HG03571 (cell line): ENCODE results near the gene ZNF548.

Experiments
- ATAC-seq: cut with Tn5 transposase; IDR thresholded peaks from one replicate; pipeline ENCODE4 v1.9.1; 2021; ENCODE audit not compliant: unreplicated experiment

ZNF548 gene

DNA sequence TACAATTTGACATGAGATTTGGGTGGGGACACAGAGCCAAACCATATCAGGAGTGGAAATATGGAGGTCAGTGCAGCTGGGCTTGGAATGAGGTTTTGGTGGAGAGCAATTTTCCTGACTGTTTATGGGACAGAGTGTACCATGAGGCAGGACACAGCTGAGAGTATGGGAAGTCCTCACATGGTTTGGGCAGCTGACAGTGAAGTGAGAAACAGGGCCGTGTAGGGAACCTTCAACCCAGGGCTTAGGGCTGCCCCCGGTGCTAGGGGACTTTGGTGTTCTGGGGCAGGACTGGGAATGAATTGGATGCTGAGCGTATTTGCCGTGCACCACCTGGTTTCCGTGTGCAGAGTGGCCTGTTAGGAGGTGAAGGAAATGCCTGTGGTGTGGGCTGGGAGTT, 6.1 kb downstream of the ZNF548 start:
- ATAC-seq: no peak

DNA sequence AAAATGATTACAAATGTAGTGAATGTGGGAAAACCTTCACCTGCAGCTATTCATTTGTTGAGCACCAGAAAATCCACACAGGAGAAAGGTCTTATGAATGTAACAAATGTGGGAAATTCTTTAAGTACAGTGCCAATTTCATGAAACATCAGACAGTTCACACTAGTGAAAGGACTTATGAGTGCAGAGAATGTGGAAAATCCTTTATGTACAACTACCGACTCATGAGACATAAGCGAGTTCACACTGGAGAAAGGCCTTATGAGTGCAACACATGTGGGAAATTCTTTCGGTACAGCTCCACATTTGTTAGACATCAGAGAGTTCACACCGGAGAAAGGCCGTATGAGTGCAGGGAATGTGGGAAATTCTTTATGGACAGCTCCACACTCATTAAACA, 9.2 kb downstream of the ZNF548 start:
- no peak for ATAC-seq

DNA sequence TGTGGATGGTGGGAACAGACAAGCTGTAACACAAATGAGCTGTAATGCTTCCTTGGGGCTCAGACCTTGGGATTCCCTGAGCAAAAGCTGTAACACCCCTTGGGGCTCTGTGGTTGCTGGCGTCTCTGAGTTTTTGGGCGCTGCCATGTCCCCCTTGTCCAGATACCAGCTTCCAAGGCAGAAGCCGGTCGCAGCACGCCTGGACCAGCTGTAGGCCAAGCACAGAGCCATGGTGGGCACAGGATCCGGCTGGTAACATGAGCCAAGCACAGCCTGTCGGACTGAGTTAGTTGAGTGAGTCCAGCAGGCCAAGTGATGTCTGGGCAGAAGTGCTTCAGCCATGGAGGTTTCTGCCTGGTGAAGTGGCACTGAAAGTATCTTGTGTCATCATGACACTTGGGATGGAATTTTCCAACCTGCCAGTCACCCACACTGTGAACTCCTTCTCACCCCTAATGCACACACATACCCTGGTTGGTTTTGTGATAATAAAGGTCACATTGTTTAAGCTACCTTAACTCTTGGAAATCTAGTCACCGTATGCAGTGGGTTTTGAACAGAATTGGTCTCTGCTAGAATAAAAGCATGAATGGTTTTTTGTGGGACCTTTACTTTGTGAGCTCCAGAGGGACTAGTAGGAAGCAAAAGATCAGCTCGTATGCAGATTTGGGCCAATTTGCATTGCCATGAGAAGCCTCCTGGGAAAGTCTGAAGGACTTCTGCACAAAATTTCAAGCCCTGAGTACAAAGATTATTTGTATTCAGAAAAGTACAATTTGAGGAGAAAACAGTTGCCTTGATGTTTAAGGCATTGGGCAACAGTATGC, 14.3 kb downstream of the ZNF548 start:
- no peak for ATAC-seq

DNA sequence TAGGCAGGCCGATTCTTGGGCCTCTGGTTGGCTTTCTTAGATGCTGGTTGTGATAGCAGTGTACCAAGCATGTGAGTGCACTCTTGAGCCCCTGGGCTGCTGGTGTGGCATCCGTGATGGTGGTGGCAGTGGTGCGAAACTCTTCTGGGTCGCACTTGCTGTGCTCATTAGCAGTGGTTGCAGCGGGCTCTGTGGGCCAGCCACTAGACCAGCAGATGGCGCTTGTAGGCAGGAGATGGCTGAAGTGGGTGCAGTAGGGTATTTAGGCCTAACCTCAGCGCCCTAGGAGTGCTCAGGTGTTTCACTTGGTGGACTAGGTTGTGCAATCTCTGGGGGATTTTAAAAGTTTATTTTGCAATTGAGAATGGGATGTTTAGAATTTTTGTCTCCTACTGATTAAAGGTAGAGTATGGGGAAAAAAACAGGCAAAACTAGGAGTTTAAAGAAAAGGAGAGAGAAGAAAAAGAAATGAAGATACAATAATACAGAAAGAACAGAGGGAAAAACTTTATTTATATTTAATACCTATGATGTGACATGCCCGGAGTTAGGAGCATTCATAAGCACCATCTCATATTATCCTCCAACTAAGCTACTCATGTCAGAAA, 17.0 kb downstream of the ZNF548 start:
- ATAC-seq: no peak

DNA sequence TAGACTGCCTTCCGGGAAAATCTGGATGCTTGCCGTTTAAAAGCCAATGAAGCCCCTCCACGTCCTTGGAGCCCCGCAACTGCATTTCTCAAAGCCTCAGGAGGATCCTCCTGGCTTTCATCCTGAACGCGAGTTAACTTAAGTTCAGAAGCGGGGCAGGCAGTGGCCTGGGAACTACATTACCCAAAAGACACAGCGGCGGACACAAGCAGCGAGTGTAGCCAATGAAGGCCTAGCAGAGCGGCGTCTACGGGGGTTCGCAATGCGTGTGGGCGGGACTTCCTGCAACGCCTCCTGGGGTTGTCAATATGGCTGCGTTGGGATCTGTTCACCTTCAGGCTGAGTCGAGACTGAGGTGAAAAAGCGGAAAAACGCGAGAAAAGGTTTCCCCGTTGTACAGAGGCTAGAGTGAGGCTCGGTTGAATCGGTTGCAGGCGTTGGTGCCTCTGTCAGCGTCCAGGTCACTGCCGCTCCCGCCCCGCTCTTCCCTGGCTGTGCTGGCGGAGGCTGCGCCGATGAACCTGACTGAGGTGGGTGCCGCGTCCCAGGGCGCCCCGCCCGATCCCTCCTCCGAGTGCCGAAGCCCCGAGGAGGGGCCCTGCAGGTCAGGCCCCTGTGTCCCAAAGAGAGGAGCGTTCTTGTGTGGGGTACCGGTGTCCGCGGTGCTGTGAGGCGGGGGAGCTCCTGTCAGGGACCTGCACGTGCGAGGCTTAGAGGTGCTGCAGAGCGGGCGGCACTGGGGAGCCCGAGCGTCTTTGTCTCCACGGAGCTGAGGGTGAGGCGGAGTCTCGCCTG, 21.4 kb downstream of the ZNF548 start, which contains the start of gene ZNF17:
TSS of gene ZNF17 (plus strand) at position 285 of the 795 bp plus-strand sequence. CDS start 2,455 bp downstream, outside the sequence.
- peak; percentile 96 for ATAC-seq

DNA sequence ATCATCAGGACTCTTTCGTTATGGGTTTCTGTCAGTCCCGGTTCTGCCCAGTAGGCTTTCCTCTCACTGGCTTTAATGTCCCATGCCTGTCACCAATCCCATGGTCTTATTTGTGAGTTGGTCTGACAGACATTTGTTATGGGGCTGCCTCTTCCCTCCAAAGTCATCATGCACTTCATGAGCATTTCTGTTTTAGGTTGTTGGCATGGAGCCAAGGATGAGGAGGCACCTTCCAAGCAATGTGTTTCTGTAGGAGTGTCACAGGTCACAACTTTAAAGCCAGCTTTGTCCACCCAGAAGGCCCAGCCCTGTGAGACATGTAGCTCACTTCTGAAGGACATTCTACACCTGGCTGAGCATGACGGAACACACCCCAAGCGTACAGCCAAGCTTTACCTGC, 29.8 kb downstream of the ZNF548 start:
- ATAC-seq: no peak

DNA sequence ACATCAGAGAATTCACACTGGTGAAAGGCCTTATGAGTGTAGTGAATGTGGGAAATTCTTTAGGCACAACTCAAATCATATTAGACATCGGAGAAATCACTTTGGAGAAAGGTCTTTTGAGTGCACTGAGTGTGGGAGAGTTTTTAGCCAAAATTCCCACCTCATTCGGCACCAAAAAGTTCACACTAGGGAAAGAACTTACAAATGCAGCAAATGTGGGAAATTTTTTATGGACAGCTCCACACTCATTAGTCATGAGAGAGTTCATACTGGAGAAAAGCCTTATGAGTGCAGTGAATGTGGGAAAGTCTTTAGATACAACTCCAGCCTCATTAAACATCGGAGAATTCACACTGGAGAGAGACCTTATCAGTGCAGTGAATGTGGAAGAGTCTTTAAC, 31.4 kb downstream of the ZNF548 start:
- ATAC-seq: no peak

DNA sequence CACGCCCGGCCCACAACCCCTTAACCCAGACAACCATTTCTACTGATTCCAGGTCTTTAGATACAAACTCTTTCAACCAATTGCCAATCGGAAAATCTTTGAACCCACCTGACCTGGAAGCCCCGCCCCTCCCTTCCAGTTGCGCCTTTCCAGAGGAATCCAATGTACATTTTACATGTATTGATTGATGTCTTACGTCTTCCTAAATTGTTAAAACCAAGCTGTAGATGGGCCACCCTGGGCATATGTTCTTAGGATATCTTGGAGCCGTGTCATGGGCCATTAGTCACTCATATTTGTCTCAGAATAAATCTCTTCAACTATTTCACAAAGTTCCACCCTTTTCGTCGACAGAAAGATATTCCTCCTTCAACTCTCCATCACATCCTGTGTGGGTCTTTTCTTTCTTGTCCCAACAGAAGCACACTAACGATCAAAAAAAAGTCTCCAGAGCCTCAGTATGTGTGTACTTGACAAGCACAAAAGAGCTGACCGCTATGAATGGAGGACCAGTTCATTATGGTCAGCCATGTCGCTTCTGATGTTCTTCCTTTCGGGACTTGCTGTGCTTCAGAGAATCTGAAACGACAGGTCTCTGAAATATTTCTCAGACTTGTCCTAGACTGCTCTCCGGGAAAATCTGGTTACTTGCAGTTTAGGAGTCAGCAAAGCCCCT, 44.9 kb downstream of the ZNF548 start:
- no peak for ATAC-seq

DNA sequence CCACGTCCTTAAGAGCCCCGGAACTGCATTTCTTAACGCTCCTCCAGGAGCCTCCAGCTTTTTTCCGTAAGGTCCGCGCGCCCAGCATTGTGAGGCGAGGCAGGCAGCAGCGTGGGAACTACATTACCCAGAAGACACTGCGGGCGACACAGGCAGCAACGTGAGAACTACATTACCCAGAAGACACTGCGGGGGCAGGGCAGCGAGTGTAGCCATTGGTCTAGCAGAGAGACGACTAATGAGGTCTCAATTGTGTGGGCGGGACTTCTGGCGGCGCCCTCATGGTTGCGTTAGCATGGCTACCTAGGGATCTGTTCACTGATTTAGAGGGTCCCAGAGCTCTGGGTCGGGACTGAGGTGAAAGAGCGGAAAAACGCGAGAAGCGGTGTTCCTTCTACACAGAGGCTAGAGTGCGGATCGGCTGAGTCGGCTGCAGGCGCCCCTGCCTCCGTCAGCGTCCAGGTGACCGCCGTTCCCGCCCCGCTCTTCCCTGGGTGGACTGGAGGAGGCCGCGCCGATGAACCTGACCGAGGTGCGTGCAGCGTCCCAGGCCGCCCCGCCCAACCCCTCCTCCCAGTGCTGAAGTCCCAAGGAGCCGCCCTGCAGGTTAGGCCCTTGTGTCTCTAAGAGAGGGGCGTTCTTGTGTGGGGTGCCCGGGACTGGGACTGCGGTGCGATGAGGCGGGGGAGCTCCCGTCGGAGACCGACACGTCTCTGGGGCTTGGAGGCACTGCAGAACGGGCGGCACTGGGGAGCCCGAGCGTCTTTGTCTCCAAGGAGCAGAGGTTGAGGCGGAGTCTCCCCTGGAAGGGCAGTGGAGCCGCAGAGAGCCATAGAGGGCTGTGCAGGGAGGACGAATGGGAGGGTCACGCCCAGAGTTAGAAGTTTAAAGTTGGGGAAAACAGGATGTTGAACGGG, 45.7 kb downstream of the ZNF548 start, which contains the start of gene ZNF749:
TSS of gene ZNF749 (plus strand) at position 264 of the 917 bp plus-strand sequence. CDS start at position 518, 254 bp downstream.
- ATAC-seq: peak; percentile 84

DNA sequence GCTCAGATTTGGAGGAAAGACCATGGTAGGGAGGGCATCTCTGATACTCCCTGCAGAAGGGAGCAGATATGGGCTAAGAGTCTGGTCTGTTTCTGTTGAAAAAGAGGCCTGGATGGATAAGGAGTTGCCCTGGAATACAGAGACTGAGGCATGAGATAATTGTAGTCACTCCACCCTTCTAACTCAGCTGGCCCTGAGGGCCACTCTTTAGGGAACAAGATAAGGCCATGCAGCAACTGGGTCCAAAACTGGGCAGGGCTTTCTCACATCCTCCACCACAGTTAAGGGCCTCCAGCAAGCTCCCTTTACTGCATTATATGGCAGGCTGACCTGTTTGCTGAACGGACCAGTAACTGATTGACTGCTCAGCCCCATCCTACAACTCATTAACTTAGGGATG, 46.8 kb downstream of the ZNF548 start:
- no peak for ATAC-seq

DNA sequence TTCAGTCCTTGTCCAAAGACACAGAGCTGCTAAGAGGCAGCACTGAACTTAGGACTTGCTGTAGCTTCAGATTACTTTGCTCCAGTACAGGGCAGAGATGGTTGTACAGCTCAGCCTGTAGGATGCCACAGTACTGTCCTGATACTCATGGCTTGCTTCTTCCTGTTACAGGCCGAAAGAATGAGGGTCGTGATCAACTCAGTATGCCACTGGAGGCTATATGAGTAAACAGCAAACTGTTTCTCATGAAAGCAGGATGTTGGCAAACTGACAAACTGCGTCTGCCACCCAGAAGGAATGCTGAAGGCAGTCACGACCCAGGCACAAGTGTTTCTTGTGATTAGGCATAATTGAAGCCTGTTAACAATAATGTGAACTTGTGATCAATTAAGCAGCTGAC, 48.3 kb downstream of the ZNF548 start:
- ATAC-seq: no peak

DNA sequence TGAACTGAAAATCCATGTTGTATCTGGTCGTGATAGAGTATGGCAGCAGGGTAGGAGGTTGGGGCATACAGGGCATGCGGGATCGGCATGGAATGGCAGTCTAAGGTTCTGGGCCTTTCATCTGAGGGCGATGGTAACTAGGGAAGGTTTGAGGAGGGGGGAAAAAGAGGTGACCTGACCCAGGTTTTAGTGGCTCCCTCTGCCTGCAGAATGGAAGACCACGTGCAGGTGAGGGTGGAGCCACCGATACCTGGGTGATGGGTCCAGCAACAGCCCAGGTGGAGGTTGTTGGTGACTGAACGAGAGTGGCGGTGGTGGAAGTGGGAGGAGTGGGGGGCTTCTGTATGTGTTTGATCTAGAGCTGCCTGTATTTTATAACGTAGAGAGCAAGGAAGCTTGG, 49.3 kb downstream of the ZNF548 start:
- ATAC-seq: no peak

DNA sequence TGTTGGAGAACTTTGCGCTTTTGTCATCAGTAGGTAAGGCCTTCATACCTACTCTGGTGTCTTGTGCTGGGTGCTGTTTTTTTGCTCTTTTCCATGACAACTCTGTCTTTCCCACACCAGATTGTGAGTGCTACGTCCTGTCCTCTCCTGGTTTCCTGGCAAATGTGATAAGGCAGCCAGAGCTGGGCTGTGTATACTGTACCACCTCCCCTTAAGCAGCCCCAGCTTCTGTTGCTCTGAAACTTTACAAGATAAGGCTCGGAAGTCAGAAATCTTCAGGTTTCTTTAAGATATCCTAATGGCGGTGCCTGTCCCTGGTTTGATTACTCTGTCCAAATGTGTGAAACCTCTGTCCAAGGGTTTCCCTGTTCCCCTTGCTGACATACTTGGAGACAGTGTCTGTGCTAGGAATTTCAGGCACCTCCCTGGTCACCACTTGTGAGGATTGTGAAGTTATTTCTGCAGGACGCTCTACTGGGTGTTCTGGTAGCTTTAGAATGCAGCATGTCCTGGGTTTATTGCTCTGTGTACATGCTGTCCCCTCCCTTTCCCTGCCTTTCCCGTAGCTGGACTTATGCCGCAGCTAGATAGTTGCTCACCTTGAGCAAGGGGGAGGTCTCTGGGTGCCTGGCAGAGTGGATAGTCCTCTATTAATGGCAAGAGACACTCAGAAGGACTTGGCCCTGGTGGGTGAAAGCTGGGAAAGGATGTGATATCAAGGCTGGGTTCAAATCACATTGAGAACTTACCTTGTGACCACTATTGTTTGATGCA, 52.5 kb downstream of the ZNF548 start:
- ATAC-seq: no peak

DNA sequence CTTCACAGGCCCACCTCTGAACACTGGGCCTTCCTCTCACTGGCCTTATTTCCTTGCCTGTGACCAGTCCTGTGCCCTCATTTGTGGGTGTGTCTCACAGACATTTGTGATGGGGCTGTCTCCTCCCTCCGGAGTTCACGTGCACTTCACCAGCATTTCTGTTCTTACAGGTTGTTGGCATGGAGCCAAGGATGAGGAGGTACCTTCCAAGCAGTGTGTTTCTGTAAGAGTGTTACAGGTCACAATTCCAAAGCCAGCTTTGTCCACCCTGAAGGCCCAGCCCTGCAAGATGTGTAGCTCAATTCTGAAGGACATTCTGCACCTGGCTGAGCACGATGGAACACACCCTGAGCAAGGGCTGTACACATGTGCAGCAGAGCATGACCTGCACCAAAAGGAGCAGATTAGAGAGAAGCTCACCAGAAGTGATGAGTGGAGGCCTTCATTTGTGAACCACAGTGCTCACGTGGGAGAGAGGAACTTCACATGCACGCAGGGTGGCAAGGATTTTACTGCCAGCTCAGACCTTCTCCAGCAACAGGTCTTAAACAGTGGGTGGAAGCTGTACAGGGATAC, 53.6 kb downstream of the ZNF548 start:
- no peak for ATAC-seq

DNA sequence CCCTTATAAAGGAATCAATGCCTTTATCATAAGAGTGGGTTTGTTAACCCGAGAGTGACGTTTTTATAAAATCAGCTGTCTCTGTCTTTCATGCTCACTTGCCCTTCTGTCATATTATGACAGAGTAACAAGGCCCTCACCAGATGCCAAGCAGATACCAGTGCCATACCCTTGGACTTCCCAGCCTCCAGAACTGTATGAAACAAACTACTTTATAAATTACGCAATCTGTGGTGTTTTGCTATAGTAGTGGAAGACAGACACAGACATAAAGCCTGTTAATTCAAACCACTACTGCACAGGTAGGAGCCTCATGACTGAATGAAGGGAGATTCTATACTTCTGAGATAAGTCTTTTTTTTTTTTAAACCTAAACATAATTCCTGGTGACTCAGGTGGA, 62.7 kb downstream of the ZNF548 start:
- ATAC-seq: no peak
